Mesodermal cell (in vitro differentiated cells): Measurements from ENCODE around the gene IFT20. TPM values are rescaled to one million over a fixed set of nuclear protein-coding genes. Genes with fewer than 3 reads are reported as not detected.

Experiments used
- H3K27ac ChIP-seq: 2 replicates; pipeline ENCODE4 v1.7.0; 2013; ENCODE audit warnings: mild to moderate bottlenecking, low read depth, low read length, moderate library complexity; ENCODE audit not compliant: severe bottlenecking
- H3K36me3 ChIP-seq: 2 replicates; pipeline ENCODE4 v1.7.1; 2013; ENCODE audit warnings: mild to moderate bottlenecking, low read length, moderate library complexity; ENCODE audit not compliant: control insufficient read depth, insufficient read depth
- H3K4me1 ChIP-seq: one replicate; pipeline ENCODE4 v1.7.1; 2013; ENCODE audit warnings: mild to moderate bottlenecking, low read length; ENCODE audit not compliant: insufficient read depth, control insufficient read depth, poor library complexity, severe bottlenecking
- H3K4me3 ChIP-seq: 2 replicates; pipeline ENCODE4 v1.7.0; 2013; ENCODE audit warnings: low read length, control low read depth, mild to moderate bottlenecking; ENCODE audit not compliant: insufficient read depth, poor library complexity, severe bottlenecking; ENCODE audit errors: extremely low read depth
- H3K9me3 ChIP-seq: 2 replicates; pipeline ENCODE4 v1.7.1; 2013; ENCODE audit warnings: mild to moderate bottlenecking, low read length, moderate library complexity; ENCODE audit not compliant: control insufficient read depth
- WGBS, 2 experiments: methylation state at CpG; one replicate each; pipeline ENCODE4 v1.1.5; 2013; ENCODE audit warnings: missing lambda C conversion rate in 2 of 2; ENCODE audit not compliant: insufficient coverage in 2 of 2; 5-methylcytosine and 5-hydroxymethylcytosine counted together
- polyA plus RNA-seq, 2 experiments: library from polyadenylated mRNA; stranded (reverse); fragments of 50-300 nt; gene quantifications; one replicate each; pipeline ENCODE4 v1.2.3, GENCODE V29; 2013

Gene IFT20, protein sequence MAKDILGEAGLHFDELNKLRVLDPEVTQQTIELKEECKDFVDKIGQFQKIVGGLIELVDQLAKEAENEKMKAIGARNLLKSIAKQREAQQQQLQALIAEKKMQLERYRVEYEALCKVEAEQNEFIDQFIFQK
- 65.6 TPM for polyA plus RNA-seq (2013, experiment 1 of 2)
- polyA plus RNA-seq (2013, experiment 2 of 2), result 66.5 TPM

DNA sequence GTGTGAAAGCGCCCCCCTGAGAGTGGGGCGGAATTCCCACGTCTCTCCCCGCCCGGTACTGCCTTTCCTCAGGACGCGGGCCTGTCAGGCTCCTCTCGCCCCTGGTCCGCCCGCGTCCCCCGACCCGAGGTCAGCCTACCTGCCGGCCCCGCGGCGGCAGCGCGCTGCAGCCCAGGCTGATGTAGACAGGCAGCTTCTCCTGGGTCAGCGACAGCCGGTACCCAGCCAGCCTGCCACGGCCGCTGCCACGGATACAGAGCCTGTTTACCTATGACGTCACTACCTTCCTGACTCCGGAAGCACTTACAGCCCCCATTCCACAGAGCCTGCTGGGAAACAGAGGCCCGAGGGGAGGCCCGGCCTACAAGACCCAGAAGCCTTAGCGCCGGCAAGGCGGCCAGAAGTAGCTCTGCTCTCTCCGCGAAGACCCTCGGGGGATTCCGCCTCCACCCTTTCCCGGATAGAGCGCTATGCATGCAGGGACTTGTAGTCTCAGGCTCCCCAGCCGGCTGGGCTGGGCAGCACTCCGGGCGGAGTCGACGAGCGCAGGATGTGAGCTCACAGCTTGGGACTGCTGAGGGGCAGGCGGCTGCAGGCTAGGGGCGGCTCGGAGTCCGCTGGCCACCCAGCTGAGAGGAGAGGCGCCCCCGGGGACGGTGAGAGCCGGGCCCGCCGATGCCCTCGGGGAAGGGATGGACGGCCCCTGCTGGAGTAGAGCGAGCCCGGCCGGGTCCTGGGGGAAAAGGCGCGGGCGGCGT is at the start of gene IFT20, which contains the start of gene TNFAIP1:
Gene IFT20 (minus strand): TSS at position 272 of the 758 bp plus-strand sequence. CDS start 3,487 bp downstream, outside the sequence.
Gene TNFAIP1 (plus strand): TSS at position 561 of the 758 bp plus-strand sequence. CDS start 3,761 bp downstream, outside the sequence.
- peaks cover 43% of the 10 kb centered on the region for H3K36me3 ChIP-seq
- peaks cover 27% of the 10 kb centered on the region for H3K4me1 ChIP-seq
- peak within 1 kb of the TSS; percentile 90 for H3K4me3 ChIP-seq
- H3K27ac ChIP-seq, result peak within 1 kb of the TSS; percentile 97
- WGBS, 2 experiments, result 0 to 1% methylated on average over 41 to 55 of the region's 62 CpGs
- no peaks in the 10 kb centered on the region for H3K9me3 ChIP-seq

DNA sequence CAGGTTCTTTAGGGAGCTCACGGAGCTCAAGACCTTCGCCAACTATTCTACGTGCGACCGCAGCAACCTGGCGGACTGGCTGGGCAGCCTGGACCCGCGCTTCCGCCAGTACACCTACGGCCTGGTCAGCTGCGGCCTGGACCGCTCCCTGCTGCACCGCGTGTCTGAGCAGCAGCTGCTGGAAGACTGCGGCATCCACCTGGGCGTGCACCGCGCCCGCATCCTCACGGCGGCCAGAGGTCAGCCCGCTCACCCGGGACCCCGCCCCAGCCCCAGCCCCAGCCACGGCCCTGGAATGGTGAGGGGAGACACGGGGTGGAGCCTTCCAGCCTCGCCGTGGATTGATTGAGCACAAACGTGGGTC is 49.7 kb upstream of the IFT20 start:
- no peak overlapping the region for H3K27ac ChIP-seq
- WGBS, 2 experiments, result 38 to 54% methylated on average over 10 to 26 of the region's 29 CpGs
- H3K9me3 ChIP-seq, result no peaks in the 10 kb centered on the region
- H3K4me3 ChIP-seq, result no peak overlapping the region
- H3K4me1 ChIP-seq, result peaks cover 8% of the 10 kb centered on the region
- H3K36me3 ChIP-seq, result peaks cover 42% of the 10 kb centered on the region

DNA sequence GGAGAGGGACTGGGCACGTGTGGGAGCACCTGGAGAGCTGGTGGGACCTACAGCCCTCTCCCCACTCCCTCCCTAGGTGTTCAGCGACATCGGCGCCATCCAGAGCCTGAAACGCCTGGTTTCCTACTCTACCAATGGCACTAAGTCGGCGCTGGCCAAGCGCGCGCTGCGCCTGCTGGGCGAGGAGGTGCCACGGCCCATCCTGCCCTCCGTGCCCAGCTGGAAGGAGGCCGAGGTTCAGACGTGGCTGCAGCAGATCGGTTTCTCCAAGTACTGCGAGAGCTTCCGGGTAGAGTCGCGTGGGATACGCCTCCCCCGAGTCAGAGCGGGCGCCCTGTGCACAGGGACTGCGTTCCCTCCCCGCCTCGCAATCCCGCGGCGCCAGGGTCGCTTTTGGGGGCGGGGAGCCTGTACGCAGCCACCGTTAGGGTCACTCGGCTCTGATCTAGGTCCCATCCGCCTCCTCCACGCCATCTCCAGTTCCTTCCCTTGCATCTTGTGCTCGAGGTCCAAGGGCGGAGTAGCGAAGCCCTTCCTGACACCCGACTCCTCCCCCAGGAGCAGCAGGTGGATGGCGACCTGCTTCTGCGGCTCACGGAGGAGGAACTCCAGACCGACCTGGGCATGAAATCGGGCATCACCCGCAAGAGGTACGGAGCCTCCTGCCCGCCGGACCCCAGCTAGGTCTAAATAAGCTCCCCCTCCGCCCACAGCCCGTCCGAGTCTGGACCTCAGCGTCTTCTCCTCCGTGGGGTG is 49.2 kb upstream of the IFT20 start:
- no peaks in the 10 kb centered on the region for H3K9me3 ChIP-seq
- H3K36me3 ChIP-seq, result peaks cover 37% of the 10 kb centered on the region
- peaks cover 10% of the 10 kb centered on the region for H3K4me1 ChIP-seq
- WGBS, 2 experiments, result 19% methylated on average over 32 to 55 of the region's 56 CpGs
- H3K27ac ChIP-seq, result no peak overlapping the region
- H3K4me3 ChIP-seq, result peak overlapping the region; percentile 8

DNA sequence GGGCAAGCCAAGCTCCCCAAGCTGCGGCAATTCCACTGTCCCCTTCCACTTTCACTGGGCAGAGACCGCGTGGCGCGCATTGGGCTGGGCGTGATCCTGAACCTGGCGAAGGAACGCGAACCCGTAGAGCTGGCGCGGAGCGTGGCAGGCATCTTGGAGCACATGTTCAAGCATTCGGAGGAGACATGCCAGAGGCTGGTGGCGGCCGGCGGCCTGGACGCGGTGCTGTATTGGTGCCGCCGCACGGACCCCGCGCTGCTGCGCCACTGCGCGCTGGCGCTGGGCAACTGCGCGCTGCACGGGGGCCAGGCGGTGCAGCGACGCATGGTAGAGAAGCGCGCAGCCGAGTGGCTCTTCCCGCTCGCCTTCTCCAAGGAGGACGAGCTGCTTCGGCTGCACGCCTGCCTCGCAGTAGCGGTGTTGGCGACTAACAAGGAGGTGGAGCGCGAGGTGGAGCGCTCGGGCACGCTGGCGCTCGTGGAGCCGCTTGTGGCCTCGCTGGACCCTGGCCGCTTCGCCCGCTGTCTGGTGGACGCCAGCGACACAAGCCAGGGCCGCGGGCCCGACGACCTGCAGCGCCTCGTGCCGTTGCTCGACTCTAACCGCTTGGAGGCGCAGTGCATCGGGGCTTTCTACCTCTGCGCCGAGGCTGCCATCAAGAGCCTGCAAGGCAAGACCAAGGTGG is 46.0 kb upstream of the IFT20 start:
- H3K9me3 ChIP-seq, result no peaks in the 10 kb centered on the region
- peaks cover 12% of the 10 kb centered on the region for H3K36me3 ChIP-seq
- 31 to 32% methylated on average over 51 to 72 of the region's 72 CpGs for WGBS, 2 experiments
- peak overlapping the region; percentile 14 for H3K4me3 ChIP-seq
- H3K27ac ChIP-seq, result no peak overlapping the region
- H3K4me1 ChIP-seq, result peaks cover 10% of the 10 kb centered on the region

DNA sequence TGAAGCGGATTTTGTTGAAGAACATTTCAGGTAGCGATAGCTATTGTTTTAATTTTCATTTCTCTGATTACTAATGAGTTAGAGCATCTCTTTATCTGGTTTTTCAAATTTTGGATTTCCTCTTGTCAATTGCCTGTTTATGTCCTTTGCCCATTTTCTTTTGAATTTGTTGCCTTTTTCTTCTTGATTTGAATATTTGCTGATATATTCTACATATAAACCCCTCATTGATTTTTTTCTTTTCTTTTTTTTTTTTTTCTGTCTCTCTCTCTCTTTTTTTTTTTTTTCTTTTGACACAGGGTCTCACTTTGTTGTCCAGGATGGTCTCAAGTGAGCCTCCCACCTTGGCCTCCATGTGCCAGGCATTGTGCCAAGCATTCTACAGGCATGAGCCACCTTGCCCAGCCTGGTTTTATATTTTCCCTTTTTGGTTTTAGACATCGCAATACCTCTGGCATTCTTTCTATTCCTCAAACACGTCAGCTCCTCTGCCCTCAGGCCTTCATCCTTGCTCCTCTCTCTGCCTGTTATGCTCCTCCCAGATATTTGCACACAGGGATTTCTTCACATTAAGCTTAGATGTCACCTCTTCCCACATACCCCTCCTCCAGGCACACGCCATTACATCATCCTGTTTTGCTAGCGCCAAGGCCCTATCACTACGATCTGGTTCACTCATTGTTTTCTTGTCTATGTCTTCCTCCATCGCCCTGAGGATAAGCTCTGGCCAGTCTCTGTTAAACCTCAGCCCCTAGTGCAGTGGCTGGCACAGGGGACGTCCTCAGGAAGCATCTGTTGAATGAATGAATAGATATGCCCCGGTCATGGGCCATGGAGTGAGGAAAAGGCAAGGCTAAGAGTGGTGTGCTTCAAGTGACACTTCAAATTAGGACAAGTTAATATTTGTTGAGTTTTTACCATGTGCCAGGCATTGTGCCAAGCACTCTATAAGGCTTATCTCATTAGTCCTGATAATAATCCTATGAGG is 44.8 kb upstream of the IFT20 start:
- WGBS, 2 experiments, result 76 to 83% methylated on average over 9 to 10 of the region's 10 CpGs
- Histone ChIP-seq H3K9me3 (no peaks in the 10 kb centered on the region), H3K4me3 (no peak overlapping the region), H3K36me3 (peaks cover 6% of the 10 kb centered on the region), H3K4me1 (peaks cover 10% of the 10 kb centered on the region), H3K27ac (peak overlapping the region; percentile 43)

DNA sequence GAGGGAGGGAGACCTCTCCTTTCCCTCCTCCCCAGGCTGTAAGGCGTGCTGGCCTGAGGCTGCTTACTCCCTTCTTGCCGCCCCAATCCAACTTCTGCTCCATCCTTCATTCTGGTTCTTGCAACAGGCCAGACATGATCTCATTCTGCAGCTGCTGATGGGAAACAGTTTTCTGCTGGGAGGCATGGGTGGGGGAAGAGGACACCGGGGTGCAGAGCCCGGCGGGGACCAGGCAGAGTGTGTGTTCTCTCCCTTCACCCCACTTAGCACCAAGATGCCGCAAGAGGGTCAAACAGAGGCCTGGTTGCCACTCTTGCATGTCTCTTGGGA is 37.6 kb upstream of the IFT20 start:
- Histone ChIP-seq H3K36me3 (no peaks in the 10 kb centered on the region), H3K4me1 (peaks cover 16% of the 10 kb centered on the region), H3K4me3 (peak overlapping the region; percentile 58), H3K27ac (no peak overlapping the region), H3K9me3 (no peaks in the 10 kb centered on the region)
- WGBS, 2 experiments, result 92 to 100% methylated on average over 1 to 4 of the region's 6 CpGs

DNA sequence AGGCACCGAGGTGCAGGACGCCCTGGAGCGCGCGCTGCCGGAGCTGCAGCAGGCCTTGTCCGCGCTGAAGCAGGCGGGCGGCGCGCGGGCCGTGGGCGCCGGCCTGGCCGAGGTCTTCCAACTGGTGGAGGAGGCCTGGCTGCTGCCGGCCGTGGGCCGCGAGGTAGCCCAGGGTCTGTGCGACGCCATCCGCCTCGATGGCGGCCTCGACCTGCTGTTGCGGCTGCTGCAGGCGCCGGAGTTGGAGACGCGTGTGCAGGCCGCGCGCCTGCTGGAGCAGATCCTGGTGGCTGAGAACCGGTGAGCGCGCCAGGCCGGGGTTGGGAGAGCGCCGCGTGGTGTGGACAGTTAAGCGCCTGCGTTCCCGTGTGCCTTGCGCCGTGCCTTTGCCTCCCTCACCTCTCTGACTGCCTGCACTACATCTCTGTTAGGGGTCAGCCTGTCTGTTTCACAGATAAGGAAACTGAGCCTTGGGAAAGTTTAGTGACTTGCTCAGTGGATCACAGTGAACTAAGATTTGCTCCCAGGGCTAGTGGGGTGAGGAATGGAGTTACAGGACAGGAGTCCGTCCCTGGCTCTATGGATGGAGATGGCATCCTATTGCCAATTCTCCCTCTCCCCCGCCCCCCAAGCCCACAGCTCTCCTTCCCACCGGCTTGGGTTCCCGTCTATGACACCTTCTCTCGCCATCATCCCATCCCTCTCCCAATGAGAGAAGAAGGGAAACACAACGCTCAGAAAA is 37.1 kb upstream of the IFT20 start:
- WGBS, 2 experiments, result 9 to 10% methylated on average over 47 to 48 of the region's 53 CpGs
- Histone ChIP-seq H3K4me1 (peaks cover 16% of the 10 kb centered on the region), H3K36me3 (no peaks in the 10 kb centered on the region), H3K27ac (no peak overlapping the region), H3K9me3 (no peaks in the 10 kb centered on the region), H3K4me3 (peak overlapping the region; percentile 58)

DNA sequence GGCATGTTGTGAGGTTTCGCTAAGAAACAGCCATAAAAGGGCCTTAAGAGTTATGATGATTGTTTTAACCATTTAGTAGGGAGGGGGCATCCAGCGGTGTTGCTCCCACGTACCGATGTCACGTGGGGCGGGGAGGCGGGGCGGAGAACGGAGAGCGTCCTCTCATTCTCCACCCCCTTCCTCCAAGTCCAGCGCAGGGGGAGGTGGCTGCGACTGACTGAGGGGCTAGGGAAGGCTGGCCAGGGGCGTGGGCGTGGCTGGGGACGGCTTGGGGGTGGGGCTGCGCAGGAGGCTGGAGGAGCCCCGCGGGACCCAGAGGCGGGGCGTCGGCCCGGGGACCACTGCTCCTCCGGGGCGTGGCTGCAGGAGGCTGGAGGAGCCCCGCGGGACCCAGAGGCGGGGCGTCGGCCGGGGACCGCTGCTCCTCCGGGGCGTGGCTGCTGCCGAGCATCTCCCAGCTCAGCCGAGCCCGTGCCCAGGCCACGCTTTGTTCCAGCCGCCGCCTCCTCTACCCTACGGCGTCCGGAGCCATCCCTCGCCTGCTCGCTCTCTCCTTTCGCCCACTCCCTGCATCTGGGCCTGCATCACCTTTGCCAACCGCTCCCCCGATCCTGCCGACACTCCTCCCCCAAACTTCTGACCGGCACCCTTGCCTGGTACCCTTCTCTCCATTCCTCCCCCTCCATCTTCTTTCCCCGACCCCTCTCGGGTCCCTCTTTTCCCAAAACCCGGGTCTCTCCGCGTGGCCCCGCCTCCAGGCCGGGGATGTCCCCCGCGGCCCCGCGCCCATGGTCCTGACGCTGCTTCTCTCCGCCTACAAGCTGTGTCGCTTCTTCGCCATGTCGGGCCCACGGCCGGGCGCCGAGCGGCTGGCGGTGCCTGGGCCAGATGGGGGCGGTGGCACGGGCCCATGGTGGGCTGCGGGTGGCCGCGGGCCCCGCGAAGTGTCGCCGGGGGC is 36.3 kb upstream of the IFT20 start, which contains the start of gene SARM1:
Gene SARM1 (plus strand): TSS at position 450 of the 958 bp plus-strand sequence. CDS start 339 bp downstream, at position 789.
- H3K36me3 ChIP-seq, result peaks cover 5% of the 10 kb centered on the region
- peak within 1 kb of the TSS; percentile 58 for H3K4me3 ChIP-seq
- peak within 1 kb of the TSS; percentile 92 for H3K27ac ChIP-seq
- H3K4me1 ChIP-seq, result peaks cover 16% of the 10 kb centered on the region
- WGBS, 2 experiments, result 1% methylated on average over 52 to 70 of the region's 80 CpGs
- H3K9me3 ChIP-seq, result no peaks in the 10 kb centered on the region
